ENCODE measurements around the gene CBY3.

GRCh38 chr5:179700401-179700918 lies 19.6 kb upstream of the CBY3 start:
- no peak for TF ChIP-seq CTCF (IDR thresholded peaks at IDR 0.05)
- no peak for TF ChIP-seq EZH2 (IDR thresholded peaks at IDR 0.05; ENCODE audit: borderline replicate concordance, insufficient read depth, low read depth, low read length, poor library complexity, severe bottlenecking)
